ENCODE measurements around the gene ZNF276.

- no peak for TF ChIP-seq CTCF (IDR thresholded peaks at IDR 0.05)
- TF ChIP-seq EP300 (IDR thresholded peaks at IDR 0.05) = no peak
- no peak for TF ChIP-seq POLR2AphosphoS5 (IDR thresholded peaks at IDR 0.05)
Observed at GRCh38 chr16:89711601-89712273, 9.6 kb upstream of the ZNF276 start.
